GM12878 (cell line): ENCODE data around the gene LIN37. TPM values are rescaled to one million over a fixed set of nuclear protein-coding genes. Genes with fewer than 3 reads are reported as not detected.
A peak's percentile ranks its signal among the peaks of the same experiment; 100 is the strongest.

Experiments used
- CHD4 ChIP-seq: fragments of 200-600 bp; sonication (generic); IDR thresholded peaks from 2 replicates; pipeline ENCODE4 v1.6.1; 2016; ENCODE audit warnings: mild to moderate bottlenecking
- EED ChIP-seq: sonication (generic); IDR thresholded peaks from 2 replicates; pipeline ENCODE4 v1.6.1; 2016; ENCODE audit warnings: antibody characterized with exemption, low read depth
- FOXK2 ChIP-seq: fragments of 450-650 bp; IDR thresholded peaks from 2 replicates; pipeline ENCODE4 v1.6.1; 2017; ENCODE audit warnings: mild to moderate bottlenecking, moderate library complexity
- IKZF2 ChIP-seq, 2 experiments: fragments of 450-650 bp; IDR thresholded peaks; 2 replicates each; pipeline ENCODE4 v1.6.1; 2017; ENCODE audit warnings: mild to moderate bottlenecking in 2 of 2, moderate library complexity in 2 of 2
- KDM1A ChIP-seq: fragments of 200-600 bp; sonication (generic); IDR thresholded peaks from 2 replicates; pipeline ENCODE4 v1.6.1; 2016; ENCODE audit warnings: borderline replicate concordance
- NR2C1 ChIP-seq: fragments of 450-650 bp; IDR thresholded peaks from 2 replicates; pipeline ENCODE4 v1.6.1; 2017; ENCODE audit warnings: antibody characterized with exemption, mild to moderate bottlenecking, moderate library complexity
- NRF1 ChIP-seq: conservative IDR thresholded peaks from 2 replicates; pipeline ENCODE4 v1.6.1; 2011; ENCODE audit warnings: mild to moderate bottlenecking, low read depth, low read length, improper control_type of control experiment
- POU2F2 ChIP-seq: IDR thresholded peaks from 3 replicates; pipeline ENCODE4 v1.6.1; 2011; ENCODE audit warnings: low read depth, mild to moderate bottlenecking, low read length, borderline replicate concordance
- RBBP5 ChIP-seq: fragments of 200-600 bp; sonication (generic); conservative IDR thresholded peaks from 2 replicates; pipeline ENCODE4 v1.6.1; 2016
- SRF ChIP-seq, 2 experiments: IDR thresholded peaks; 2 replicates each; pipeline ENCODE4 v1.6.1; 2011; ENCODE audit warnings: low read depth in 2 of 2, low read length in 2 of 2, mild to moderate bottlenecking in 1 of 2, moderate library complexity in 1 of 2
- ZNF384 ChIP-seq: IDR thresholded peaks from 2 replicates; pipeline ENCODE4 v1.6.1; 2012; ENCODE audit warnings: low read depth, mild to moderate bottlenecking, low read length, improper control_type of control experiment, borderline replicate concordance
- ZNF622 ChIP-seq: fragments of 450-650 bp; IDR thresholded peaks from 2 replicates; pipeline ENCODE4 v1.6.1; 2017; ENCODE audit warnings: mild to moderate bottlenecking, inconsistent platforms
- polyA plus RNA-seq, 11 experiments: library from polyadenylated mRNA; depleted of rRNA in 4 of 11; unstranded in 6 of 11; stranded (reverse) in 5 of 11; fragments of >200 nt; fragmentation: Nextera tagmentation in 4 of 11; fragmentation: Illumina TruSeq in 1 of 11; extraction: Ambion mirVana in 4 of 11; extraction: Trizol in 1 of 11; gene quantifications; 1 replicate in 1 of 11; 2 replicates in 10 of 11; pipeline versions ENCODE4 v1.2.1 to v1.2.3, GENCODE V29; 2011 to 2016; ENCODE audit warnings: inconsistent platforms in 2 of 11, missing spikeins in 2 of 11, low read depth in 1 of 11
- total RNA-seq, 4 experiments: library from RNA; depleted of rRNA in 3 of 4; stranded (reverse); fragments of >200 nt in 3 of 4; fragmentation: Illumina TruSeq in 1 of 4; extraction: Trizol in 1 of 4; gene quantifications; 2 replicates each; pipeline versions ENCODE4 v1.2.1 to v1.2.3, GENCODE V29; 2013 to 2021
- TF ChIP-seq, protein P1 (sequence below): fragments of 450-650 bp; IDR thresholded peaks from 2 replicates; pipeline ENCODE4 v1.6.1; 2017; ENCODE audit warnings: mild to moderate bottlenecking, moderate library complexity
- TF ChIP-seq, protein P2 (sequence below): IDR thresholded peaks from 2 replicates; pipeline ENCODE4 v1.6.1; 2011; ENCODE audit warnings: borderline replicate concordance, low read depth, mild to moderate bottlenecking, moderate library complexity, low read length; ENCODE audit not compliant: insufficient read depth, poor library complexity, severe bottlenecking
- TF ChIP-seq, protein P3 (sequence below): fragments of 450-650 bp; IDR thresholded peaks from 2 replicates; pipeline ENCODE4 v1.6.1; 2016; ENCODE audit warnings: mild to moderate bottlenecking
- TF ChIP-seq, protein P4 (sequence below): IDR thresholded peaks from 2 replicates; pipeline ENCODE4 v1.6.1; 2011; ENCODE audit warnings: borderline replicate concordance, low read depth, mild to moderate bottlenecking, moderate library complexity, mixed read lengths, low read length; ENCODE audit not compliant: insufficient read depth; ENCODE audit errors: extremely low read length

LIN37 gene
- total and polyA plus RNA-seq, 10 of the 15 experiments (the other 5 are each of a cell fraction or from before 2014, with no cell fraction given), result 0.69 to 11.9 (median 7.6) TPM

DNA sequence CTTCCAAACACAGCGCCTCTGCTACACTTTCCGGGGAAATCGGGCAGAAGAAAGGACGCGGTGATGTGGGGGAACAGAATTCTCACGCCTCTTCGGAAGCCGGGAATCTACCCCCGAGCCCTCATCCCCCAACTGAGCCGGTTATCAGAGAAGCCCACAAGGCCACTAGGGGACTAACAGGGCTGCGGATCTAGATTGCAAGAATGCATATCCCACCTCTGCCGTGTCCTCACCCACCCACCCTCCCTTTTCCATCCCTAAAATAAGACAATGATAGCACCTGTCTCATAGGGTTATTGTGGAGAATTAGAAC is 7.2 kb upstream of the LIN37 start (continued):
- TF ChIP-seq EED, result no peak
- TF ChIP-seq RBBP5, result no peak
- peak in 1 of 2 experiments; percentile 25; a peak in 1 of 4 replicates for TF ChIP-seq IKZF2 (IDR thresholded peaks at IDR 0.05)
- TF ChIP-seq, protein P1, sequence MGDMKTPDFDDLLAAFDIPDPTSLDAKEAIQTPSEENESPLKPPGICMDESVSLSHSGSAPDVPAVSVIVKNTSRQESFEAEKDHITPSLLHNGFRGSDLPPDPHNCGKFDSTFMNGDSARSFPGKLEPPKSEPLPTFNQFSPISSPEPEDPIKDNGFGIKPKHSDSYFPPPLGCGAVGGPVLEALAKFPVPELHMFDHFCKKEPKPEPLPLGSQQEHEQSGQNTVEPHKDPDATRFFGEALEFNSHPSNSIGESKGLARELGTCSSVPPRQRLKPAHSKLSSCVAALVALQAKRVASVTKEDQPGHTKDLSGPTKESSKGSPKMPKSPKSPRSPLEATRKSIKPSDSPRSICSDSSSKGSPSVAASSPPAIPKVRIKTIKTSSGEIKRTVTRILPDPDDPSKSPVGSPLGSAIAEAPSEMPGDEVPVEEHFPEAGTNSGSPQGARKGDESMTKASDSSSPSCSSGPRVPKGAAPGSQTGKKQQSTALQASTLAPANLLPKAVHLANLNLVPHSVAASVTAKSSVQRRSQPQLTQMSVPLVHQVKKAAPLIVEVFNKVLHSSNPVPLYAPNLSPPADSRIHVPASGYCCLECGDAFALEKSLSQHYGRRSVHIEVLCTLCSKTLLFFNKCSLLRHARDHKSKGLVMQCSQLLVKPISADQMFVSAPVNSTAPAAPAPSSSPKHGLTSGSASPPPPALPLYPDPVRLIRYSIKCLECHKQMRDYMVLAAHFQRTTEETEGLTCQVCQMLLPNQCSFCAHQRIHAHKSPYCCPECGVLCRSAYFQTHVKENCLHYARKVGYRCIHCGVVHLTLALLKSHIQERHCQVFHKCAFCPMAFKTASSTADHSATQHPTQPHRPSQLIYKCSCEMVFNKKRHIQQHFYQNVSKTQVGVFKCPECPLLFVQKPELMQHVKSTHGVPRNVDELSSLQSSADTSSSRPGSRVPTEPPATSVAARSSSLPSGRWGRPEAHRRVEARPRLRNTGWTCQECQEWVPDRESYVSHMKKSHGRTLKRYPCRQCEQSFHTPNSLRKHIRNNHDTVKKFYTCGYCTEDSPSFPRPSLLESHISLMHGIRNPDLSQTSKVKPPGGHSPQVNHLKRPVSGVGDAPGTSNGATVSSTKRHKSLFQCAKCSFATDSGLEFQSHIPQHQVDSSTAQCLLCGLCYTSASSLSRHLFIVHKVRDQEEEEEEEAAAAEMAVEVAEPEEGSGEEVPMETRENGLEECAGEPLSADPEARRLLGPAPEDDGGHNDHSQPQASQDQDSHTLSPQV, result no peak
- TF ChIP-seq, protein P2, sequence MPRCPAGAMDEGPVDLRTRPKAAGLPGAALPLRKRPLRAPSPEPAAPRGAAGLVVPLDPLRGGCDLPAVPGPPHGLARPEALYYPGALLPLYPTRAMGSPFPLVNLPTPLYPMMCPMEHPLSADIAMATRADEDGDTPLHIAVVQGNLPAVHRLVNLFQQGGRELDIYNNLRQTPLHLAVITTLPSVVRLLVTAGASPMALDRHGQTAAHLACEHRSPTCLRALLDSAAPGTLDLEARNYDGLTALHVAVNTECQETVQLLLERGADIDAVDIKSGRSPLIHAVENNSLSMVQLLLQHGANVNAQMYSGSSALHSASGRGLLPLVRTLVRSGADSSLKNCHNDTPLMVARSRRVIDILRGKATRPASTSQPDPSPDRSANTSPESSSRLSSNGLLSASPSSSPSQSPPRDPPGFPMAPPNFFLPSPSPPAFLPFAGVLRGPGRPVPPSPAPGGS, result no peak
- TF ChIP-seq ZNF384, result no peak
- no peak for TF ChIP-seq CHD4
- no peak for TF ChIP-seq KDM1A
- no peak for TF ChIP-seq ZNF622
- no peak for TF ChIP-seq POU2F2
- TF ChIP-seq NRF1, result no peak
- TF ChIP-seq, protein P3, sequence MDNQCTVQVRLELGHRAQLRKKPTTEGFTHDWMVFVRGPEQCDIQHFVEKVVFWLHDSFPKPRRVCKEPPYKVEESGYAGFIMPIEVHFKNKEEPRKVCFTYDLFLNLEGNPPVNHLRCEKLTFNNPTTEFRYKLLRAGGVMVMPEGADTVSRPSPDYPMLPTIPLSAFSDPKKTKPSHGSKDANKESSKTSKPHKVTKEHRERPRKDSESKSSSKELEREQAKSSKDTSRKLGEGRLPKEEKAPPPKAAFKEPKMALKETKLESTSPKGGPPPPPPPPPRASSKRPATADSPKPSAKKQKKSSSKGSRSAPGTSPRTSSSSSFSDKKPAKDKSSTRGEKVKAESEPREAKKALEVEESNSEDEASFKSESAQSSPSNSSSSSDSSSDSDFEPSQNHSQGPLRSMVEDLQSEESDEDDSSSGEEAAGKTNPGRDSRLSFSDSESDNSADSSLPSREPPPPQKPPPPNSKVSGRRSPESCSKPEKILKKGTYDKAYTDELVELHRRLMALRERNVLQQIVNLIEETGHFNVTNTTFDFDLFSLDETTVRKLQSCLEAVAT, result 0 out of 2 replicates have a peak, but pooled peaks have one; percentile 61
- TF ChIP-seq, protein P4, sequence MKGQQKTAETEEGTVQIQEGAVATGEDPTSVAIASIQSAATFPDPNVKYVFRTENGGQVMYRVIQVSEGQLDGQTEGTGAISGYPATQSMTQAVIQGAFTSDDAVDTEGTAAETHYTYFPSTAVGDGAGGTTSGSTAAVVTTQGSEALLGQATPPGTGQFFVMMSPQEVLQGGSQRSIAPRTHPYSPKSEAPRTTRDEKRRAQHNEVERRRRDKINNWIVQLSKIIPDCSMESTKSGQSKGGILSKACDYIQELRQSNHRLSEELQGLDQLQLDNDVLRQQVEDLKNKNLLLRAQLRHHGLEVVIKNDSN, result no peak
- TF ChIP-seq FOXK2, result 0 out of 2 replicates have a peak, but pooled peaks have one; percentile 44
- no peak for TF ChIP-seq NR2C1
- TF ChIP-seq SRF (IDR thresholded peaks at IDR 0.05; ENCODE audit: low read depth in 2 of 2, low read length in 2 of 2), result no peak
